Vagina (tissue), 2 donors: Measurements from ENCODE around the gene IL1R2.

Experiments used
- CTCF ChIP-seq, 3 experiments: fragments of 450-650 bp in 2 of 3; fragments of 200-600 bp in 1 of 3; sonication (generic) in 1 of 3; IDR thresholded peaks; one replicate each; pipeline ENCODE4 v1.5.1; 2017 to 2019; ENCODE audit warnings: antibody characterized with exemption in 3 of 3, mild to moderate bottlenecking in 2 of 3, moderate library complexity in 2 of 3
- POLR2AphosphoS5 ChIP-seq, 2 donors: sonication (generic); formaldehyde crosslinking; IDR thresholded peaks; one replicate each; pipeline ENCODE4 v1.9.0; 2017; ENCODE audit warnings: antibody characterized with exemption in 2 of 2, mild to moderate bottlenecking in 2 of 2, low read depth in 1 of 2; ENCODE audit not compliant: insufficient read depth in 1 of 2

DNA sequence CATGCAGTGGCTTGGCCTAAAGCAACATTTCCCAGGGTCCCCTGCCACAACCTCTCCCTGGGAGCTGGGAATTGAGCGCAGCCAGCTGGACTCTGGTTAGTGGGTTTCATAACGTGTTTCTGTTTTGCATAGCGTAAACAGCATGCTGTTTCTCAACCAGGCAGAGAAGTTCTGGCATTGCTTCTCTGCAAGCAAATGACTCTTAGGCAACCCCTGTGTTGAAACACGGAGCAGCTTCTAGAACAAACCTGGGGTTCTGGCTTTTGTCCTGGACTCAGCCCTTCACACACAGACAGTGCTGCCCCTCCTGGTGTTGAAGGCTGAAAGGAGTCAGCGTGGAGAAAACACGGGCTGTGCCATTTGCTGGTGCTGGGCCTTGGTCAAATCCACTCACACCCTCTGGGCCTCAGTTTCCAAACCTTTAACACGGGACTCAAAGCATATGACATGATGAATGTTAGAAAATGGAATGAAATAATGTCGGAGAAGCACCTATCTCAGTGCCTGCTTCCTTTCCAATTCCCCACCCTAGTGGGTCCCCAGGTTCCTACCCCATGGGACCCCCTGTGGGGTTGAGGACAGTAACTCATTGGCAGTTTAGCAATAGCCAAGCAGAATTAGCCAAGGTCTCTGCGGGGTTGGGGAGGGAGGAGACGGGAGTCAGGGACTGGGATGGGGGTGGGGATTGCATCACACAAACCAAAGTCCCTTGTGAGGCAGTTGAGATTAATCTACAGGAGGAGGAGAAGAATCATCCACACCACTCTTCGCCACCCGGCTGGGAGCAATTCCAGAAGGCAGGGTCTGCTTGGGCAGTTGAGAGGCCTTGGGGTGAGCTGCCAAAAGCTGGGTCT is 30.2 kb upstream of the IL1R2 start:
- TF ChIP-seq CTCF (IDR thresholded peaks at IDR 0.05): no peak
- peak; percentile 70 to 89 for TF ChIP-seq POLR2AphosphoS5 (IDR thresholded peaks at IDR 0.05; ENCODE audit: insufficient read depth in 1 of 2, low read depth in 1 of 2)
